ENCODE data around the gene PNMA8B.
"Not testable (repeated sequence)": the region's sequence is repeated elsewhere in the genome, so short reads cannot be mapped to it uniquely, and the experiment has no call there.

DNA sequence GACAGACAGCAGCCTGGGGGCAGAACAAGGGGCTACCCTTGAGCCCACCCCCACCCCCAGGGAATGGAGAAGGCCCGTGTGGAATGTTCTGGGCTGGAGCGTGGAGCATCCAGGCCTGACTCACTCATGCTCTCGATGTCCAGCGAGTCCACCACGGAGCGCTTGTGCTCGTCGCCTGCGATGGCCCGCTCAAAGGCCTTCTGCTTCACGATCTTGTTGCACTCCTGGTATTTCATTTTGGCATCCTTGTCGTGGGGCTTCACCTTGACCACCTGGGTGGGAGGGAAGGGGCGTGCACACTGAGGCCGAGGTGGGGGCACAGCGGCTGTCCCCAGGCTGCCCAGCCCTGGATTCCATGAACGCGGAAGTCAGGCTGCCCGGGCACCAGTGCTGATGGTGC is 31.1 kb upstream of the PNMA8B start:
- TF ChIP-seq, protein P1, sequence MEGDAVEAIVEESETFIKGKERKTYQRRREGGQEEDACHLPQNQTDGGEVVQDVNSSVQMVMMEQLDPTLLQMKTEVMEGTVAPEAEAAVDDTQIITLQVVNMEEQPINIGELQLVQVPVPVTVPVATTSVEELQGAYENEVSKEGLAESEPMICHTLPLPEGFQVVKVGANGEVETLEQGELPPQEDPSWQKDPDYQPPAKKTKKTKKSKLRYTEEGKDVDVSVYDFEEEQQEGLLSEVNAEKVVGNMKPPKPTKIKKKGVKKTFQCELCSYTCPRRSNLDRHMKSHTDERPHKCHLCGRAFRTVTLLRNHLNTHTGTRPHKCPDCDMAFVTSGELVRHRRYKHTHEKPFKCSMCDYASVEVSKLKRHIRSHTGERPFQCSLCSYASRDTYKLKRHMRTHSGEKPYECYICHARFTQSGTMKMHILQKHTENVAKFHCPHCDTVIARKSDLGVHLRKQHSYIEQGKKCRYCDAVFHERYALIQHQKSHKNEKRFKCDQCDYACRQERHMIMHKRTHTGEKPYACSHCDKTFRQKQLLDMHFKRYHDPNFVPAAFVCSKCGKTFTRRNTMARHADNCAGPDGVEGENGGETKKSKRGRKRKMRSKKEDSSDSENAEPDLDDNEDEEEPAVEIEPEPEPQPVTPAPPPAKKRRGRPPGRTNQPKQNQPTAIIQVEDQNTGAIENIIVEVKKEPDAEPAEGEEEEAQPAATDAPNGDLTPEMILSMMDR (IDR thresholded peaks at IDR 0.05) = not testable (repeated sequence)
- not testable (repeated sequence) for TF ChIP-seq POLR2A (IDR thresholded peaks at IDR 0.05)
